PC-3 (cell line): ENCODE measurements around the gene MLLT3. TPM values are rescaled to one million over a fixed set of nuclear protein-coding genes. Genes with fewer than 3 reads are reported as not detected.

Experiments
- ATAC-seq: fragments of 200-7000 bp; cut with Tn5 transposase; 2 replicates; pipeline ENCODE4 v1.9.1; 2020; ENCODE audit warnings: mild to moderate bottlenecking, moderate library complexity
- BruUV-seq: library from RNA; stranded (reverse); fragments of 400-500 nt; replicated peaks from 2 replicates; lab custom pipeline; 2021; lab: Mats Ljungman, UMichigan
- CTCF ChIA-PET: fragments of 300-600 bp; sonication (Branson Sonifier 250); formaldehyde crosslinking; loops from one replicate; lab custom pipeline; 2022; ENCODE audit warnings: antibody characterized with exemption; lab: Charles Lee
- POLR2A ChIA-PET: fragments of 300-600 bp; sonication (Branson Sonifier 250); formaldehyde crosslinking; loops from one replicate; lab custom pipeline; 2022; ENCODE audit warnings: antibody characterized with exemption; ENCODE audit not compliant: unreplicated experiment; lab: Charles Lee
- DNase-seq: peaks from one replicate; pipeline ENCODE4 v3.0.0-alpha.2; 2015
- H2AFZ ChIP-seq: fragments of 300-600 bp; sonication (generic); 2 replicates; pipeline ENCODE4 v1.6.0; 2016; ENCODE audit warnings: antibody characterized with exemption, low read length
- H3F3A ChIP-seq: fragments of 300-600 bp; sonication (generic); one replicate; pipeline ENCODE4 v1.6.0; 2017; ENCODE audit warnings: antibody characterized with exemption, low read length, control low read depth, mild to moderate bottlenecking; ENCODE audit not compliant: unreplicated experiment
- H3K27ac ChIP-seq: fragments of 300-600 bp; sonication (generic); 2 replicates; pipeline ENCODE4 v1.5.1; 2016; ENCODE audit warnings: mild to moderate bottlenecking, low read length
- H3K27me3 ChIP-seq: fragments of 300-600 bp; sonication (generic); 2 replicates; pipeline ENCODE4 v1.6.1; 2016; ENCODE audit warnings: low read length, mixed read lengths
- H3K36me3 ChIP-seq: fragments of 300-600 bp; sonication (generic); 2 replicates; pipeline ENCODE4 v1.6.1; 2016; ENCODE audit warnings: low read depth, mixed run types, low read length, mixed read lengths
- H3K4me1 ChIP-seq: fragments of 300-600 bp; sonication (generic); 2 replicates; pipeline ENCODE4 v1.5.1; 2016; ENCODE audit warnings: low read length; ENCODE audit not compliant: insufficient read depth
- H3K4me2 ChIP-seq: fragments of 300-600 bp; sonication (generic); 2 replicates; pipeline ENCODE4 v1.6.0; 2016; ENCODE audit warnings: low read length
- H3K4me3 ChIP-seq: fragments of 300-600 bp; sonication (generic); 2 replicates; pipeline ENCODE4 v1.5.1; 2016; ENCODE audit warnings: mild to moderate bottlenecking, low read length, mixed read lengths
- H3K79me2 ChIP-seq: fragments of 300-600 bp; sonication (generic); 2 replicates; pipeline ENCODE4 v1.6.1; 2017; ENCODE audit warnings: low read length, mixed read lengths
- H3K9ac ChIP-seq: fragments of 300-600 bp; sonication (generic); 2 replicates; pipeline ENCODE4 v1.6.0; 2016; ENCODE audit warnings: mild to moderate bottlenecking, low read length
- H3K9me2 ChIP-seq: fragments of 300-600 bp; sonication (generic); replicated peaks from 2 replicates; pipeline ENCODE4 v1.6.1; 2016; ENCODE audit warnings: mixed run types, low read length, mixed read lengths
- H3K9me3 ChIP-seq: fragments of 300-600 bp; sonication (generic); 2 replicates; pipeline ENCODE4 v1.6.1; 2016; ENCODE audit warnings: low read length, mixed read lengths
- H4K20me1 ChIP-seq: fragments of 300-600 bp; sonication (generic); 2 replicates; pipeline ENCODE4 v1.6.1; 2016; ENCODE audit warnings: low read length, mixed read lengths
- EZH2 ChIP-seq: fragments of 300-600 bp; sonication (generic); IDR thresholded peaks from one replicate; pipeline ENCODE4 v1.6.1; 2017; ENCODE audit warnings: antibody characterized with exemption, mild to moderate bottlenecking, low read length; ENCODE audit not compliant: unreplicated experiment
- EZH2phosphoT487 ChIP-seq: fragments of 300-600 bp; sonication (generic); IDR thresholded peaks from 2 replicates; pipeline ENCODE4 v1.6.1; 2018; ENCODE audit warnings: mild to moderate bottlenecking, antibody characterized with exemption, low read length, borderline replicate concordance
- intact Hi-C: fragments of 100-400 bp; cut with micrococcal nuclease; formaldehyde crosslinking; loops from 2 replicates; pipeline ENCODE4 v1.9.0; 2023
- total RNA-seq: library from RNA; depleted of rRNA; stranded (reverse); fragments of >200 nt; gene quantifications from 2 replicates; pipeline ENCODE4 v1.2.3, GENCODE V29; 2014
- TF ChIP-seq, protein P1 (sequence below): fragments of 300-600 bp; sonication (generic); conservative IDR thresholded peaks from 2 replicates; pipeline ENCODE4 v1.5.1; 2017; ENCODE audit warnings: antibody characterized with exemption, low read depth, mild to moderate bottlenecking, low read length

Gene MLLT3
- total RNA-seq, 1 experiment from 2014 or later: 7.1 TPM

DNA sequence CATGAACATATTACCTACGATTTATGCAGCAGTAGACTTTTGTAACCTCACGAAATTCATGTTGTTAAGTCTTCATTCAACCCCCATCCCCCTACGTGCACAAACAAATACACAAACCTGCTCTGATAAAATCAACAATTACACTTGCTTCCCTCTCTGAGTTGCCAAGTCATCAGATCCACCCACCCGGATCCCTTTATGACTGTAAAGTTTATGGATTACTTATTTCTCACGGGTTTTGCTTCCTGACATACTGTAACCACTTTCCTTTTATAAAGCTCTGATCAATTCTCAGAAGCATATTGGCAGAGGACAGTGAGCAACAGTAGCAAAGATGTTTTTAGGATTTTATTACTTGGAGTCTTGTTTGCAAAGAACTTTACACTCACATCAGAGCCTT, 70.5 kb downstream of the MLLT3 start:
- no peaks in the 10 kb centered on the region for H3K36me3 ChIP-seq
- DNase-seq (peak; percentile 59), ATAC-seq (peak; percentile 66)
- H3K4me1 ChIP-seq: peaks cover 36% of the 10 kb centered on the region
- ChIA-PET POLR2A (no interaction called here), CTCF (no interaction called here)
- H3K79me2 ChIP-seq: no peaks in the 10 kb centered on the region
- no peaks in the 10 kb centered on the region for H3K9me2 ChIP-seq
- H3K27ac ChIP-seq: peak overlapping the region; percentile 85
- intact Hi-C loops: loop anchor here (5.0 kb wide), 2 partner anchors 125 to 195 kb away; no protein-coding TSS in a partner anchor
- TF ChIP-seq EZH2 (no peak), EZH2phosphoT487 (no peak)
- H2AFZ ChIP-seq: no peak overlapping the region
- peak overlapping the region; percentile 39; the same call in 1 of the 2 replicates for H3K4me3 ChIP-seq
- no TSS peak for BruUV-seq
- H3K9me3 ChIP-seq: no peaks in the 10 kb centered on the region
- no peaks in the 10 kb centered on the region for H3K27me3 ChIP-seq
- H3K4me2 ChIP-seq: peak overlapping the region; percentile 74
- H4K20me1 ChIP-seq: no peaks in the 10 kb centered on the region
- peak overlapping the region; percentile 66 for H3K9ac ChIP-seq
- H3F3A ChIP-seq: no peaks in the 10 kb centered on the region

DNA sequence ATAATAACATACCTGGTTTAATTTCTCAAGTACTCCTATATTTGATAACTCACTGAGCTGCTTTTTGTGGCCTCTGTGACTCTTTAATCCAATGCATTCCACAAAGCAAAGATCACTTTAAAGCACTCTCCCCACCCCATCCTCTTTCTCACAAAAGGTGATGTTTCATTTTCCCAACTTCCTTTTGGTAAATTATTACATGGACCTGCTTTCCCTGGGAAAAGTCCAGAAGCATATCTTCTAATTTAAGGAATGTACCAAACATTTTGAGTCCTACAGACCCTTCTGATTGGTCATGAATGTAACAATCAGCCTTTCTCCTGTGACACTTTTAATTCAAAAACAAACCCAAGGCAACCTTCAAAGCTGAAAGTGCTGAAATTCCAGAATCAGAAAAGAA, 71.1 kb downstream of the MLLT3 start:
- Histone ChIP-seq H3F3A (no peaks in the 10 kb centered on the region), H3K79me2 (no peaks in the 10 kb centered on the region), H3K9me2 (no peaks in the 10 kb centered on the region), H3K27ac (peak overlapping the region; percentile 85), H3K36me3 (no peaks in the 10 kb centered on the region), H3K9me3 (no peaks in the 10 kb centered on the region), H3K27me3 (no peaks in the 10 kb centered on the region), H3K9ac (peak overlapping the region; percentile 66), H2AFZ (no peak overlapping the region), H3K4me1 (peaks cover 36% of the 10 kb centered on the region), H3K4me3 (peak overlapping the region; percentile 39; the same call in 1 of the 2 replicates), H4K20me1 (no peaks in the 10 kb centered on the region), H3K4me2 (peak overlapping the region; percentile 74)
- DNase-seq: peak; percentile 57
- ChIA-PET POLR2A (interaction anchor here (0.5 kb wide), 3 partner anchors 71 to 390 kb away, joined by 3 to 4 read pairs (median 4); partner anchors contain the start of gene MLLT3), CTCF (no interaction called here)
- TF ChIP-seq, protein P1, sequence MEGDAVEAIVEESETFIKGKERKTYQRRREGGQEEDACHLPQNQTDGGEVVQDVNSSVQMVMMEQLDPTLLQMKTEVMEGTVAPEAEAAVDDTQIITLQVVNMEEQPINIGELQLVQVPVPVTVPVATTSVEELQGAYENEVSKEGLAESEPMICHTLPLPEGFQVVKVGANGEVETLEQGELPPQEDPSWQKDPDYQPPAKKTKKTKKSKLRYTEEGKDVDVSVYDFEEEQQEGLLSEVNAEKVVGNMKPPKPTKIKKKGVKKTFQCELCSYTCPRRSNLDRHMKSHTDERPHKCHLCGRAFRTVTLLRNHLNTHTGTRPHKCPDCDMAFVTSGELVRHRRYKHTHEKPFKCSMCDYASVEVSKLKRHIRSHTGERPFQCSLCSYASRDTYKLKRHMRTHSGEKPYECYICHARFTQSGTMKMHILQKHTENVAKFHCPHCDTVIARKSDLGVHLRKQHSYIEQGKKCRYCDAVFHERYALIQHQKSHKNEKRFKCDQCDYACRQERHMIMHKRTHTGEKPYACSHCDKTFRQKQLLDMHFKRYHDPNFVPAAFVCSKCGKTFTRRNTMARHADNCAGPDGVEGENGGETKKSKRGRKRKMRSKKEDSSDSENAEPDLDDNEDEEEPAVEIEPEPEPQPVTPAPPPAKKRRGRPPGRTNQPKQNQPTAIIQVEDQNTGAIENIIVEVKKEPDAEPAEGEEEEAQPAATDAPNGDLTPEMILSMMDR: no peak
- TF ChIP-seq EZH2phosphoT487 (no peak), EZH2 (no peak)
- BruUV-seq: no TSS peak
- ATAC-seq: peak; percentile 69
- intact Hi-C loops: loop anchor here (5.0 kb wide), 2 partner anchors 124 to 194 kb away; no protein-coding TSS in a partner anchor

DNA sequence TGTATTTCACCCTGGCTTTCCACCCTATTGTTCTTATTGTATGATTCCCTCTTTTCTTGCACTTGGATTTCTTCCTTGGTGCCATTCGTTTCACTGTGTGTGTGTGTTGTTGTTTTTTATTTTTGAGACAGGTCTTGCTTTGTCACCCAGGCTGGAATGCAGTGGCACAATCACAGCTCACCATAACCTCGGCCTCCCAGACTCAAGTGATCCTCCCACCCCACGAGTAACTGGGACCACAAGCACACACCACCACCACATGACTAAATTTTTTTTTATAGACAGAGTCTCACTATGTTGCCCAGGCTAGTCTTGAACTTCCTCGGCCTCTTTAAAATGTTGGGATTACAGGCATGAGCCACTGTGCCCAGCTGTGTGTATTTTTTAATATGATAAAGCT, 72.0 kb downstream of the MLLT3 start:
- Histone ChIP-seq H3K27me3 (no peaks in the 10 kb centered on the region), H3K9ac (no peak overlapping the region), H3K79me2 (no peaks in the 10 kb centered on the region), H4K20me1 (no peaks in the 10 kb centered on the region), H3K4me1 (peaks cover 36% of the 10 kb centered on the region), H3K27ac (0 out of 2 replicates have a peak overlapping the region, but pooled peaks have one; percentile 85), H3F3A (no peaks in the 10 kb centered on the region), H3K4me2 (no peak overlapping the region), H2AFZ (no peak overlapping the region), H3K4me3 (no peak overlapping the region), H3K36me3 (no peaks in the 10 kb centered on the region), H3K9me2 (no peaks in the 10 kb centered on the region), H3K9me3 (no peaks in the 10 kb centered on the region)
- no peak for ATAC-seq
- no peak for DNase-seq
- TF ChIP-seq EZH2phosphoT487 (no peak), EZH2 (no peak)
- TF ChIP-seq, protein P1: no peak
- POLR2A ChIA-PET: no interaction called here
- CTCF ChIA-PET: no interaction called here
- BruUV-seq: no TSS peak
- intact Hi-C loops: loop anchor here (5.0 kb wide), 2 partner anchors 123 to 193 kb away; no protein-coding TSS in a partner anchor
